Globus pallidus (tissue), 1 donor: ENCODE measurements around the gene PTPRN.

Source experiments
- DNase-seq: peaks from one replicate; pipeline ENCODE4 v3.0.0-alpha.2; 2015; ENCODE audit warnings: low spot score

PTPRN gene

GRCh38 chr2:219308142-219309101 lies 779 bp downstream of the PTPRN start:
- DNase-seq = no peak

GRCh38 chr2:219306047-219306446 lies 3.2 kb downstream of the PTPRN start:
- DNase-seq = no peak

DNA sequence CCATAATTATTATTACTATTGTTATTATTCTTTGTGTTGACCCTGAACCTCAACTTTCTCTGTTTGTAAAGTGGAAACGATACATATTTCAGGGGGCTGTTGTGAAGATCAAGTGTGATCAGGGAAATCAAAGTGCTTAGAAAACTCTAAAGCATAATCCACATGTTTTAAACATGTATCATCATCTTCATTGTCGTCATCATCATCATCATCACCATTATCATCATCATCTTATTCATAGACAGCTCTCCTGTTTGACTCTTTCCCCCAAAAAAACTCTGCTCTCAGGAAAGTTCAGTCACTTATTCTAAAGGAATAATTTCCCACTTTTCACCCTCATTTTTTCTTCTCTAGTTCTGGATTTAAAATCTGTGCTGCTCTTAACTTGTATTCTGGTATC lies 5.0 kb downstream of the PTPRN start:
- no peak for DNase-seq

DNA sequence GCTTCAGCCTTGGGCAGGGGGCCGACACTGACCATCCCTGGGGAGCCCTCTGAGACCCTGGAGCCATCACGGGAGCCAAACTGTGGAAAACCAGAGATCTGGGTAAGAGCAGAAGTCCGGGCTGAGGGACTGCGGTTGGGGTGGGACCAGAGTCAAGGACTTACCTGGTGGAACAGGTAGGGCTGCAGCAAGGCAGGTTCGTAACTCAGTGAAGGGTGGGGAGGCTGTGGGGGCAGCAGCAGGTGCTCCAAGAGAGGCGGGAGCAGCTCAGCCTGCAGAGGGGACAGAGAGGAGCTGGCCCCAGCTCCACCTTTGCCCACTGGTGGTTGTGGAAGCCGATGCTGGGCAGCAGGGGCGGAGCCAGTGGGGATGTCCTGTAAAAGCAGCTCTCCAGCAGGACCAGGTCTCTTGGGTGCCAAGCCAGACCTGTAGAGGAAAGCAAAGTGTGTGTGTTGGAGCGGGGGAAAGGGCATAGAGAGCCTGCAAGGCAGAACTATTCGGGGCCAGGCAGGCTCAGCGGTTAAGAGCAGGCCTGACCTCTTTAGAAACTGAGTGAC lies 6.7 kb downstream of the PTPRN start:
- DNase-seq = no peak

GRCh38 chr2:219300022-219300421 lies 9.2 kb downstream of the PTPRN start:
- DNase-seq = no peak

GRCh38 chr2:219299372-219299760 lies 9.8 kb downstream of the PTPRN start:
- DNase-seq = no peak

GRCh38 chr2:219298759-219299371 lies 10.3 kb downstream of the PTPRN start:
- DNase-seq = peak; percentile 82

DNA sequence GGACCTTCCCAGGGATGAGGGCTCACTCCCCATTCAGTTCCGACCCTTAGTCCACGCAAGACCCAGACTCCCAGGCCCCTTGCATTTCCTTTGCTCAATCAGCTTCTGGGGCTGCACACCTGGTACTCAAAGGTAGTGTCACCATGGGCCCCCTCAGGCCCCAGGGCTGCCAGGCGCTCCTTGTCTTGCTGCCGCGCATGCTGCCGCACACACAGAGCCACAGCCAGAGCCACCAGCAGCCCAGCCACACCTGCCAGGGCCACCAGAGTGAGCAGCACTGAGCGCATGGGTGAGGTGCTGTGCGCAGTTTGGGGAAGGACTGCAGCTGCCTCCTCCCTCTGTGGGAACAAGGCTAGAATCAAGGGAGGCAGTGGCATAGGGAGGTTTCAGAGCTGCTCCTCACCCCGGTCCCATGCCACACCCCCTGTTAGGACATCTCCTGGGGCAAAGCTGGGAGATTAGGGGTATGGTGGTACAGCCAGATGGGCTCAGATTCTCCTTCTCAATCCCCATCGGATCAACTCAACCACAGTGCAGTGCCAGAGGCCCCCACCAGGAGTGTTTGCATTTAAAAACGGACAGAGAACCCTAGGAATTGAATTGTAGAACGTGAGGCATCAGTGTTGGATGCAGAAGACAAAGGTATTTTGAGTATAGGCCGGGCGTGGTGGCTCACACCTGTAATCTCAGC lies 11.3 kb downstream of the PTPRN start:
- no peak for DNase-seq

DNA sequence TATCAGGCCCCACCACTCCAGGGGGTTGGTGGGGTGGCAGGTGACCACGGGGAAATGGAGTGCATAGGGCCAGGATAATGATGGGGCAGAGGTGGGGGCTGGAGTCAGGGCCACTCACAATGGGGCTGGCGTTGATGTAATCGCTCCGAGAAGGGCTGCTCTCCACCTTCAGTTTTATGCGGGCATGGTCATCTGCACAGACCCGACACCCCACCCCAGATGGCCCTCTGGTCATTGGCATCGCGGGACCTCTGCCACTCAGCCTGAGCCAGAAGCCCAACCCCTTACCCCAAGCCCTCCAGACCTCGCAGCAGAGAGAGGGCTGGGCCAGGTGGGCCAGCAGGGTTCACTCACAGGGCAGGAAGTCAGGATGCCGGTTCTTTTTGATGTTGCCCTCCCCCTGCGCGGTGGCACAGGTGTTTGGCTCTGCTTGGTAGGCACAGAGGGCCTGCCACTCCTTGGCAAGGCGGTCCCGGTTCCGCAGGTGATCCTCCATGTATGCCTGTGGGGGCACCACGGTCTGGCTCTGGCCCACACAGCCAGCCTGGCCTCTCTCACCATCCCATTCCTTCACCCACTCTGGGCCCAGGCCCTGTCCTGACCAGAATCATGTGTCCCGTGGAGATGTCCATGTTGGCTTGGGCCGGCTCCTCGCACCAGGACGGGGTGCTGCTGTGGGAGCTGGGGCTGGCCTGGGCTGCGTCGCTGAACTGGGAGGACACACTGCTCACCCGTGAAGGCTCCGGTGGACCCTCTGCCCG lies 12.4 kb downstream of the PTPRN start:
- DNase-seq = no peak

DNA sequence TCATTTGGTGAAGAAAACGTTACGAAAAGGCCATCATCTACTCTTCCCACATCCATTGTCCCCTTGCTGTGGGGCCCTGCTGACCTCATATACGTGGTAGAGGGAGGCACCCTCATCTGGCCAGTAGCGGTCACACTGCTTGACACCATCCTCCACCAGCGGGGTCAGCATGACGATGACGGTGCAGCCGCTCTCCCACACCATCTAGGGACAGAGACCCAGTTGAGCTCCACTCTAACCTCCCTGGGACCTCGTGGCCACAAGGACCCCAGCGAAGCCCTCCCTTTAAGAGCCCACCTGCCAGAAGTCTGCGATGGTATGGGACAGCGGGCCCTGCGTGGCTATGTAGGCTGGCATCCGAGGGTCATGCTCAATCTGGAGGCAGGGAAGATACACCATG lies 13.1 kb downstream of the PTPRN start:
- DNase-seq = no peak

- peak; percentile 83 for DNase-seq
These were observed 14.5 kb downstream of the PTPRN start for GRCh38 chr2:219294356-219295351.

DNA sequence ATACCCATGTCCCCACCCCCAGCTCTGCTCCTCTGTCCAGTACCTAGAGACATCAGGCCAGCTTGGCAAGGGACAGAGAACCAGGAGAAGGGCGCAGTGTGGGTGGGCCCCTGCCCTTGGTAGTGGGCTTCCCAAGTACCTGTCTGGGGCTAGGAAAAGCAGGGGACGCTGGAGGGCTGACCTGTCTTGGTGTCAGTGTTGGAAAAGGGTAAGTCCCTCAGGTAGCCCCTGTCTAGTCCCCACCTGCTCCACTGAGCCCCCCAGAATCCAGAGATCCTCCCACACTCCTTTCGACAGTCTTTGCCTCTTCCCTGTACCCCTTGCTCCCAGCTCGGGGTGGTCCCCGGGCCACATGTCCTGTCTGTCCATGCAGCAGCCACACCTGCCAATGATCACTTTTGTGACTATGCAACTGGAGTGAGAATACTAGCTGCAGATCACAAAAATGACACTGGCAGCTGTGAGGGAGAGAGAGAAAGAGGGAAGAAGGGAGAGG lies 15.4 kb downstream of the PTPRN start:
- no peak for DNase-seq

DNA sequence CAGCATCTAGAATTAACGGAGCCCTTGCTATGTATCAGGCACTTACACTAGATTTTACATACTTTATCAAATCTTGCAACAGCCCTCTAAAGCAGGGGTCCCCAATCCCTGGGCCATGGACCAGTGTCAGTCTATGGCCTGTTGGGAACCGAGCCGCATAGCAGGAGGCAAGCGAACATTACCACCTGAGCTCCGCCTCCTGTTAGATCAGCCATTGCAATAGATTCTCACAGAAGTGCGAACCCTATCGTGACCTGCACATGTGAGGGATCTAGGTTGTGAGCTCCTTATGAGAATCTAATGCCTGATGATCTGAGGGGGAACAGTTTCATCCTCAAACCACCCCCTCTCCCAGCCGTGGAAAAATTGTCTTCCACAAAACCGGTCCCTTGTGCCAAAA lies 16.6 kb downstream of the PTPRN start:
- no peak for DNase-seq

DNA sequence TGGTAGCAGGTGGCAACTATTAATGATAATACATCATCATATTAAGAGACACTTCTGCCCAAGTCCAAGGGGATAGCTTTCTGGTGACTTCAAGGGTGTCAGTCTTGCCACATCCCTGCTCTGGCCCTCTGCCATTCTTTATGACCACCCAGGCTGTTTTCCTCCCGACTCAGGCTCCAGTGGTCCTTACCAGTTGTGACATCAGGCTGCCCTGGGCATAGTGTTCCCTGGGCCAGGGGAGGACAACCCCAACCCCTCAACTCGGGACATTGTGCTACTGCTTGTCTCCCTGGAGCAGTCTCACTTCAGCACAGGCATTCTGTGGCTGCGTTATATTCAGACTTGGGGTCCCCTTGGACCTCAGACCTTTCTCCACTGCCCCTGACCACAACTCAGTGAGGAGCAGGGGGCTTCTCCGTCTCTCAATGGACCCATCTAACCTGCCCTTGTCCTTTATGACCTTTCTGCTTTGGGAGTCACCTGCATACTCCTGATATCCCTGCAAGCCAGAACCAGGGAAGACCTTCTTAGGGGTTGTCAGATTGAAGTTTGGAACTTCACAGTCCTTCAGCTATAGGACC lies 17.2 kb downstream of the PTPRN start:
- no peak for DNase-seq

DNA sequence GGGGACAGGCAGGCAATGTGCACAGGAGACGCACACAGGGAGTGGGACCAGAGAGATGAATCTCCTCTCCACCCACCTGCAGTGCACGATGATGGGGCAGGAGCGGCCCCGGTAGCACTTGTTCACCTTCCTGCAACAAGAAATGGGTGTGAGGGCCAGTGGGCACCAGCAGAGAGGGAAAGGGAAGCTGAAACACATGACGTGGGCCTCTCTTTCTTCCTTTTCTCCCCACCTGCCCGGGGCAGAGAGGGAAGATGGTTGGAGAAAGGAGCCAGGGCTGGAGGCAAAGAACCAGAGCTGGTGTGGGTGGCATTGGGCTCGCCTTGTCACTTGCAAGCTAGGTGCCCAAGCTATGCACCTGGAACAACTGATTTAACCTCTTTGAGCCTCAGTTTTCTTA lies 17.8 kb downstream of the PTPRN start:
- no peak for DNase-seq

DNA sequence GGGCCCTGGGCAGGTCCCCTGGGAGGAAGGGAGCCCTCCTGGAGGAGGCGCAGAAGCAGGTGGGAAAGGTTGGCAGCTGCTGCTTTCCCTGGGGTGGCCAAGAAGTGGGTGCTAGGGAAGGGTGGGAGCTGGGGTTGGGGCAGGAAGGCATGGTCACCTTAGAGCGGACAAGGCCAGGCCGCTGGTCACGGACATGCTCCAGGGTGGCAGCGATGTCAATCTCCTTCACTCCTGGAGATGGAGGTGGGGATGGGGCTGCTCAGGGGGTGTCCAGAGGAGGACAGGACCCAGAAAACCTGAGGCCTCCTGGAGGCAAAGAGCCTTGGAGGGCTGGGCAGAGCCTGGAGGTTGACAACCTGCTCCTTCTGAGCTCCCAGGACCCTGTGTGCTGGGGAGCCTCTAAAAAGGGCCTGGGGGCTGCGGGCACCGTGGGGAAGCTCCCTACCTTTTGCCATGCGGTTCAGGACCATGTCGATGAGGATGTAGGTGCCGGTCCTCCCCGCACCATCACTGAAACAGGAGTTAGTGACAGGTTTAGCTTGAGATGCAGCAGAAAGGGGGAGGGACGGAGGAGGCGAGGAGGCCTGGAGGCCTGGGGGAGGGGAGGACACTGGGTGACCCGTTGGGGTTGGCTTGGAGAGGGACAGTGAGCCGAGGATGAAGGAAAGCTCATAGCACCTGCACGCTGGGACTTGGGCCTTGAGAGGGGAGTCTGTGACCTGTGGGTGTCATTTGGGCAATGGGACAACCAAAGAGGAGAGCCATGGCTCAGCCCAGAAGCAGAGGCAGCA lies 18.6 kb downstream of the PTPRN start:
- DNase-seq = no peak

- peak; percentile 94 for DNase-seq
These were observed 19.5 kb downstream of the PTPRN start for GRCh38 chr2:219289537-219290361.

DNA sequence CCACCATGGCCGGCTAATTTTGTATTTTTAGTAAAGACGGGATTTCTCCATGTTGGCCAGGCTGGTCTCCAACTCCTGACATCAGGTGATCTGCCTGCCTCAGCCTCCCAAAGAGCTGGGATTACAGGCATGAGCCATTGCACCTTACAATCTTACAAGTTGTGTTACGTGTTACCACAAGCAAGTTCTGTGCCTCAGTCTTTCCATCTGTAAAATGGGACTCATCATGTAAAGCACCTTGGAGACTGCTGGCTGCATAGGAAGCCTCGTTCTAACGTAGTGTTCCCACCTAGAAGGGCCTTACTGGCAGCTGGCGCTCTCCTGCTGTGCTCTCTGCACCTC lies 20.0 kb downstream of the PTPRN start:
- no peak for DNase-seq
